ENCODE data around the gene PCGF3. TPM values are rescaled to one million over a fixed set of nuclear protein-coding genes. Genes with fewer than 3 reads are reported as not detected.
"Not testable (repeated sequence)": the region's sequence is repeated elsewhere in the genome, so short reads cannot be mapped to it uniquely, and the experiment has no call there.

Gene PCGF3
- total RNA-seq, 1 experiment from 2014 or later: 29.9 TPM

DNA sequence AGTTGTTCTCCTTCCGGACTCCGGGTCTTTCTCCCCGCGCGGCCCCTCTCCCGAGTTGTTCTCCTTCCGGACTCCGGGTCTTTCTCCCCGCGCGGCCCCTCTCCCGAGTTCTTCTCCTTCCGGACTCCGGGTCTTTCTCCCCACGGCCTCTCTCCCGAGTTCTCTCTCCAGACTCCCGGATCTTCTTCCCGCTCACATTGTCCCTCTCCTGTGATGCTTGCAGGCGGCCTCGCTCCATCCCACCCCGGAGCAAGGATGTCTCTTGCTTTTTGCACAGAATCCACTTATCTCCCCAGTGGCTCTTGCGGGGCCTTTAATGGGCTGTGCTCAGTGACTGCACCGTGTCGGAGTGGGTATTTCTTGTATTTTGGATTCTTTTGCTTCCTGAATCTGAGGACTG is 54.2 kb downstream of the PCGF3 start:
- DNase-seq (ENCODE audit: extremely low read depth, low read depth): not testable (repeated sequence)

GRCh38 chr4:760616-761015 is 55.0 kb downstream of the PCGF3 start:
- DNase-seq (ENCODE audit: extremely low read depth, low read depth): no peak

DNA sequence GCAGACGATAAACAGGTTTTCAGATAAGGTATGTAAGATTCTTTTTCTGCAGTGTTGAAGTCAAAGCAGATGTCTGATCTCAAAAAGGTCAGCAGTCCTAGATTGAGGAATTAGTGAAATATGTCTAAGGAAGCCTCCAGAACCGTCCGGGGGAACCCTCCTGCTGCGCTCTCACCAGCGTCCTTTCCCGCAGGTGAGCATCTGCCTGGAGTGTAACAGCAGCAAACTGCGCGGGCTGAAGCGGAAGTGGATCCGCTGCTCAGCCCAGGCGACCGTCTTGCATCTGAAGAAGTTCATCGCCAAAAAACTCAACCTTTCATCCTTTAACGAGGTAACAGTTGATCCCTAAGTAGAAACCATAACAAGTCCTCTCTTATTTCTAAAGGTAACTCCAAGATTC is 55.5 kb downstream of the PCGF3 start:
- no peak for DNase-seq (ENCODE audit: extremely low read depth, low read depth)

DNA sequence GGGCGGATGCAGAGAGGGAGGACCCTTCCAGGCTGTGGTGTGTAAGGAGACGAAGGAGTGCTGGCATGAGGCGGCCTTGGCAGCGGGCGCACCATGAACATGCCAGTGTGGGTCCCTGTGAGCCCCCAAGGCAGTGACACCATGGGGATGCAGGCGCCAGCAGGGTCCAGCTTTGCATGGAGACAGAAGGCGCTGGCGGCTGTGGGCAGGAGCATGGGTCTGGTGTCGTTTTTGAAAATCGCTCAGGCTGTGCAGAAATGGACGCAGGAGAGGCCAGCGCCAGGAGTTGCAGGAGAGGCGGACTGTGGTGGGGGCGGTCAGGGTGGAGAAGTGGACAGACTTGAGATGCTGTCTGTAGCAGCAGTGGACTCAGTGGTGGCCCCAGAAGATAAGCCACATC is 56.1 kb downstream of the PCGF3 start:
- DNase-seq (ENCODE audit: extremely low read depth, low read depth): no peak

- no peak for DNase-seq (ENCODE audit: extremely low read depth, low read depth)
Observed at GRCh38 chr4:762211-763190, 56.9 kb downstream of the PCGF3 start.

DNA sequence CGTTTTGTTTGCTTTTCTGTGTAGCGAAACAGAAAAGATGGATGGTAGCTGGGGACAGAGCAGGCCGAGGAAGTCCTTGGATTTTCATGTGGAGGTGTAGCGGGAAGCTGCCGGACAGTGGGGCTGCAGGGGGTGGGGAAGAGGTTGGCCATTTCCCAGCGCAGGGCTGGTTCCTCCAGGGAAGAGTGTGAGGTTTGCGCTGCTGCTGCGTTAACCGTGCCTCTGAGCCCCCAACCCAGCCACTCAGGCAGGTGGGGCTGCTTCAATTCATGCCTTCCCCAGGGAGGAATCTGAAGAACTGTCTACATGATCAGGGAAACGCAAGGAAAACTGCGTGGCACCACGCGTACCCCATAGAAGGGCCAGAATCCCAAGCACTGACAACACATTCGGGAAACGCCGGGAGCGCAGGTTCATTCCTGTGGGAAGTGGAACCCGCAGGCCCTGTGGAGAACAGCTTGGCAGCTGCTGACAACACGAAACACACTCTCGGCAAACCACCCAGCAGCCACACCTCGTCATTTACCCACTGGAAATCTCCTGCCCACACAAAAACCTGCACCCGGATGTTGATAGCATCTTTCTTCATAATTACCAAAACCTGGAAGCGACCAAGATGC is 57.7 kb downstream of the PCGF3 start:
- no peak for DNase-seq (ENCODE audit: extremely low read depth, low read depth)

DNA sequence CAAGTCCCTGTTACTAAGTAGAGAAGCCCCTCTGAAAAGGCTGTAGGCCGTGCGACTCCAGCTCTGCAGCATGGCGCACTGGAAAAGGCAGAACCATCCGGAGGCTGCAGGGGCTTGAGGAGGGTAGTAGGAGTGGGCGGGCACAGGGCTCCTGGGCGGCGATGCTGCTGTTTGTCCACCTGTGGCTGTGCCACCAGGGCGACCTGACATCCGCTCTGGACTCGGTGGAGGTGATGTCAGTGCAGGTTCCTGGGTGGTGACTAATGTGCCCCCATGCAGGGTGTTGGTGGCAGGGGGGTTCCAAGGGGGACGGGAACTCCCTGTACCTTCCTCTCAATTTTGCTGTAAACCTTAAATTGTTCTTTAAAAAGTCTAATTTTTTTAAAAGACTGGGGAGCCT is 58.3 kb downstream of the PCGF3 start:
- no peak for DNase-seq (ENCODE audit: extremely low read depth, low read depth)

DNA sequence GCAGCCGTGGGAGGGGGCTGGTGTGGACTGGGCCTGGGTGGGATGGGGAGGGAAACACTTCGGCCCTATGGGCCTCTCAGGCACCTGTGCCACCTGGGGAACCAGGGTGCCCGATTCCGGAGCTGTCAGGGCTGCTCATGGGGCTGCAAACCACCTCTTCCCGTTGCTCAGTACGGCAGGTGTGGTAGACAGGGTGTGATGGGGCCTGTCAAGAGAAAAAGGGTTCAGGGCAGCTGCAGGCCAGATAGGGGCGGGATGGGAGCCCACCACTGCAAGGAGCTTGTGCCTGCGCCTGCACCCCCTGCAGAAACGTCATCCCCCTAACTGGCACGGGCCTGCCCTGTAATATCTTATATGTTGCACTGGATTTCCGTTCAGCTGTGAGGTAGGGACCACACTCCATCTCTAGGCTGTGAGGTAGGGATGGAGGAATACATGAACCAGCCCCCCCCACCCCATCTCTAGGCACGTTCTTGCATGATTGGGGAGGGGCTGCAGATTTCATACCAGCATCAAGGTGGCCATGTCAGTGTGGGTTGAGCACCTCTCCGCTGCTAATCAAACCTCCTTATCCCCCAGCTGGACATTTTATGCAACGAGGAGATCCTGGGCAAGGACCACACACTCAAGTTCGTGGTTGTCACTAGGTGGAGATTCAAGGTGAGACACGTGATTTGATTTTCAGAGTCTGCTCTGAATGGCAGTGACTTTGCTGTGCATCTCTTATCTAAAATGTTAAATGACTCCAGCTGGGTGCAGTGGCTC is 59.0 kb downstream of the PCGF3 start:
- DNase-seq (ENCODE audit: extremely low read depth, low read depth): no peak

GRCh38 chr4:766152-766515 is 60.5 kb downstream of the PCGF3 start:
- no peak for DNase-seq (ENCODE audit: extremely low read depth, low read depth)

DNA sequence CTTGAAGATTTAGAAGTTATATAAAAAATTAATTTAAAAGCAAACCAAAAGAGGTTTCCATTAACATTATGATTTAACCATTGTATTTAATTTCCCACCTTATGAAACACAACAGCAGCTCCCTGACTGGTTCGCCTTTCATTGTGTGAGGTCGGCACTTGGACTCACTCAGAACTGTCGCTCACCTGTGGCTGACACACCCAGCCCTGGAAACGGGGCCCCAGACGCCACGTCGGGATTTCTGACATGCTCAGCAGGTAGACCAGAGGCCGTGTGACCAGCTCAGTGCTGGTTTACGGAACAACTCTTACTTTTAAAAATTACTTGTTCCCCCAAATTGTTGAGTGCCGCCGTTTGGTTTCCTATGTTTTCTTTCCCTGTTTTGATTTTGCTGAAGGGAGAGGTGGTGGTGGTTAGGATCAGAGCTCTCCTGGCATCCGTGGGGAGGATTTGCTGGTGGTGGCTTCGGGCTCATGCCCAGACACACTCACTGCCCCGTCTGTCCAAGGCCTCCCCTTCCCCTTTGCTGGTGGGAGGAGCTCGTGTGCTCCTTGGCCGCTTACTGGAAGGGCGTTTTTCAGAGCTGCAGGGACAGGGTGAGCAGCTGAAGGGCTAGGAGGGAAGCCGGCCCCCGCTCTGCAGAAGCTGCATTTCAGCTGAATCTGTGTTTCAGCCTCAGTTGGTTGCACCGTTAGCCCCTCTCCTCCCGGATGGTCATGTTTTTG is 61.1 kb downstream of the PCGF3 start:
- DNase-seq (ENCODE audit: extremely low read depth, low read depth): no peak

- no peak for DNase-seq (ENCODE audit: extremely low read depth, low read depth)
Observed at GRCh38 chr4:768076-768475, 62.4 kb downstream of the PCGF3 start.

- DNase-seq (ENCODE audit: extremely low read depth, low read depth): no peak
Observed at GRCh38 chr4:768995-769394, 63.4 kb downstream of the PCGF3 start.

DNA sequence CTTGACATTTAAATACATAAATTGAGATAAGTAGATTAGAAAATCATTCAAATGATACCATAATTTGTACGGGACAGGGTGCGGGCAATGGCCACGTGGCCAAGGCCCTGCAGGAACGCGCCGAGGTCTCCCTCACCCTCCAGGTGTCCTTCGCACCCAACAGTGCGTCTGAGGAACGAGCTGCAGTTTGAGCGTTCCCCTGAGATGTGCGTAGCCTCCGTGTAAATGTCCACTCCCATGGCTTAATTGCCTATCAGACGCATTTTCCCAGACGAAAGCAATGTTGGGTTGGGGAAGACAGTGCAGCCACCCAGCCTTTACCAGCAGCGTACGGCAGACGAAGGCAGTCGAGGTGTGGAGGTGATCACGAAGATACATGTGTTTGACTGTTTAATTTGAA is 63.9 kb downstream of the PCGF3 start:
- no peak for DNase-seq (ENCODE audit: extremely low read depth, low read depth)

GRCh38 chr4:770022-770421 is 64.4 kb downstream of the PCGF3 start:
- no peak for DNase-seq (ENCODE audit: extremely low read depth, low read depth)

DNA sequence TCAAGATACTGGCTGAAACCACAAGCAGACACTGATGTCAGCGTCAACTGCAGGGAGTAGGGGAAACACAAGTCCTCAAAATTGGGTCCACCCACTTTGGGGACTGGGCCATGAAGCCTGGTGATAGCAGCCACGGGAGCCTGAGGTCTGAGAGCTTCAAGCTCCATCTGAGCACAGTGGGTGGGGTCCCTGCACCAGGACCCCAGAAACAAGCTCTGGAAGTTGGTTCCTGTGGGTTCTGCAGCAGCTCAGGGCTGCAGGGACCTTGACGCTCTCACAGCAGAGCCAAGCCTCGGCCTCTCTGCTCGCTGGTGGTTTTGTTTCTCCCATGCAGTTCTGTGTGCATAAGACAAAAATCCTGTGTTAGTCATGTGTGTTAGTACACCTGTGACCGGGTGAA is 65.8 kb downstream of the PCGF3 start:
- no peak for DNase-seq (ENCODE audit: extremely low read depth, low read depth)

DNA sequence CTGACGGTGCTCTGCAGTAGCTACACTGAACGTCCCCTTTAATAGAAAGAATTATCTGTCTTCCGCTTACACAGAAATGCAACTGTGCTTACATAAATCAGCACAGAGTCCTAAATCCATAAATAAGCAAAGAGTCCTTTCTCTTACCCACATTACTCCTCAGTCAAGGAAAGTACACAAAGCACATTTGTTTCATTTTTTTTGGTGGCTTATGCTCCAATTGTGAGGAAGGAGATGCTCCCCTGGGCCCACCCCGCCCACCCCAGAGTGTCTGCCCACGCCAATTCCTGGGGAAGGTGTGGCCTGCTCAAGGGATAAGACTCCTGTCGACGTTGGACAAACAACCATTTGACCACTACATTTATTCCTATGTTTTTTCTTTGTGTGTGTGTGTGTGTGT is 66.5 kb downstream of the PCGF3 start:
- no peak for DNase-seq (ENCODE audit: extremely low read depth, low read depth)

DNA sequence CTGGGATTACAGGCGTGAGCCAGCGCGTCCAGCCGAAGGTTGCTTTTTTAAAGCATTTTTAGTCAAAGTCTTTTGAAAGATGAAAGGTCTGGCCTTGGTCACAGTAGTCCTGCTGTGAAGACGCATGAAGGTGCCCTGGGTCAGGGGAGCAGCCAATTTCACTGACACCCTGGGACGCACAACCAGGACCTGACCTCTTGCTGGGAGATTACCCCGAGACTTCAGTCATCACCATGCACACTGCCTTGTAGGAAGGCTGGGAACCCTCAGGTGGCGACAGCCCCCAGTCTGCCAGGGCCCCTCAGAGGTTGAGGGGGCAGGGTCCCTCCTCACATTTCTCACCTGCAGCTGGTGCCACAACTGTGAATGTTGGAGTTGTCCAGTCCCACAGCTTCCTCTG is 67.1 kb downstream of the PCGF3 start:
- DNase-seq (ENCODE audit: extremely low read depth, low read depth): no peak

GRCh38 chr4:773214-773613 is 67.6 kb downstream of the PCGF3 start:
- no peak for DNase-seq (ENCODE audit: extremely low read depth, low read depth)

DNA sequence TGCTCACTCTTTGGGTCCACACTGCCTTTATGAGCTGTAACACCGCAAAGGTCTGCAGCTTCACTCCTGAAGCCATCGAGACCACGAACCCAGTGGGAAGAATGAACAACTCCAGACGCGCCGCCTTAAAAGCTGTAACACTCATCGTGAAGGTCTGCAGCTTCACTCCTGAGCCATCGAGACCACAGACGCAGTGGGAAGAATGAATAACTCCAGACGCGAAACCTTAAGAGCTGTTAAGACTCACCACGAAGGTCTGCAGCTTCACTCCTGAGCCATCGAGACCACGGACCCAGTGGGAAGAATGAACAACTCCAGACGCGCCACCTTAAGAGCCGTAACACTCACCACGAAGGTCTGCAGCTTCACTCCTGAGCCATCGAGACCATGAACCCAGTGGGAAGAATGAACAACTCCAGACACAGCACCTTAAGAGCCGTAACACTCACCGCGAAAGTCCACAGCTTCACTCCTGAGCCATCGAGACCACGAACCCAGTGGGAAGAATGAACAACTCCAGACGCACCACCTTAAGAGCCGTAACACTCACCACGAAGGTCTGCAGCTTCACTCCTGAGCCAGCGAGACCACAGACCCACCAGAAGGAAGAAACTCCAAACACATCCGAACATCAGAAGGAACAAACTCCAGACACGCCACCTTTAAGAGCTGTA is 68.9 kb downstream of the PCGF3 start:
- not testable (repeated sequence) for DNase-seq (ENCODE audit: extremely low read depth, low read depth)

DNA sequence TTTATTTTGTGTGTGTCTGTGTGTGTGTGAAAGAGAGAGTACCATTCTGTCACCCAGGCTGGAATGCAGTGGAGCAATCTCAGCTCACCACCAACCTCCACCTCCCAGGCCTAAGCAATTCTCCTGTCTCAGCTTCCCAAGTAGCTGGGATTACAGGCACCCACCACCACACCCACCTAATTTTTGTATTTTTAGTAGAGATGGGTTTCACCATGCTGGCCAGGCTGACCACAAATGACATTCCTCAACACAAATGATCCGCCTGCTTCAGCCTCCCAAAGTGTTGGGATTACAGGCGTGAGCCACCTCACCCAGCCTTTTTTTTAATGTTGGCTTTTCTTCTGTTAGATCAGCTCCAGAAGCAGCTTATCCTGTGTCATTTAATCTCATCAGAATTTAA is 69.9 kb downstream of the PCGF3 start:
- DNase-seq (ENCODE audit: extremely low read depth, low read depth): not testable (repeated sequence)

Data from NCI-H460 (cell line).